B cell (primary cell): ENCODE data around the gene NUDT15.

Experiments used
- CTCF ChIP-seq: fragments of 200-600 bp; IDR thresholded peaks from one replicate; pipeline ENCODE4 v1.8.0; 2022; ENCODE audit warnings: antibody characterized with exemption, mild to moderate bottlenecking
- EZH2 ChIP-seq: IDR thresholded peaks from 2 replicates; pipeline ENCODE4 v1.6.1; 2012; ENCODE audit warnings: borderline replicate concordance, low read depth, mild to moderate bottlenecking, moderate library complexity, low read length; ENCODE audit not compliant: insufficient read depth, poor library complexity, severe bottlenecking

- TF ChIP-seq CTCF (no peak), EZH2 (no peak)
Measured at GRCh38 chr13:48054601-48055000, 17.1 kb downstream of the NUDT15 start.
